ENCODE data around the gene FAM167B.

Gene FAM167B

DNA sequence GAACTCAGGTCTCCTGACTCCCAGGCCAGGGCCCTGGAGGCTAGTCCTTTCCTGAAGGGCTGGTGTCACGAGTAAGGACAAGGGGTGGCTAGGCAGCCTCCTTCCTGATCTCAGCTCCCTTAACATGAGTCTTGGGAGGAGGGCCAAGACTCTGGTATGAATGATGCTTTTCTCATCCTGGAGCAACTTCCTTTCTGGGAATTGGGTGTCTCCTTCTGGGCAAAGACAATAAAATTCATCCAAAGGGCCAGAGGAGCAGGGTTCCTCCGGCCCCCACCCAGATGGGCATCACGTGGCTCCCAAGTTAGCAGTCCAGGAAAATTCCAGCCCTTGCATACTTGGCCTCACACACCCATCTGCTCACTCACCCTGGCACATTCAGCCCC lies at the start of gene FAM167B:
FAM167B (plus strand) TSS at position 335 of the 386 bp plus-strand sequence. CDS start 200 bp downstream, outside the sequence.
- H3K27ac ChIP-seq (ENCODE audit: low read depth, low read length), result peak within 1 kb of the TSS; percentile 100
- H3K79me2 ChIP-seq (ENCODE audit: control insufficient read depth, low read length), result peaks cover 5% of the 10 kb centered on the region
- H3K4me3 ChIP-seq (ENCODE audit: low read length), result peak within 1 kb of the TSS; percentile 46
- peaks cover 70% of the 10 kb centered on the region for H3K4me1 ChIP-seq (ENCODE audit: control insufficient read depth, low read length)
- peaks cover 6% of the 10 kb centered on the region for H3K36me3 ChIP-seq (ENCODE audit: control insufficient read depth, low read length)
- no peaks in the 10 kb centered on the region for H3K9me2 ChIP-seq (replicated peaks; ENCODE audit: control insufficient read depth, low read length)
- H3K9me3 ChIP-seq (ENCODE audit: control insufficient read depth, insufficient read depth, low read length), result no peaks in the 10 kb centered on the region
- no peaks in the 10 kb centered on the region for H3K27me3 ChIP-seq (ENCODE audit: control insufficient read depth, low read length)
- H4K20me1 ChIP-seq (ENCODE audit: control insufficient read depth, insufficient read depth, low read depth, low read length), result no peaks in the 10 kb centered on the region
- no peak for TF ChIP-seq CTCF (IDR thresholded peaks at IDR 0.05; ENCODE audit: low read depth, low read length, poor library complexity, severe bottlenecking)
- TF ChIP-seq EZH2phosphoT487 (IDR thresholded peaks at IDR 0.05; ENCODE audit: borderline replicate concordance, low read length), result no peak
- H3F3A ChIP-seq (ENCODE audit: control insufficient read depth, insufficient read depth), result peaks cover 38% of the 10 kb centered on the region
- peak within 1 kb of the TSS; percentile 89 for H3K4me2 ChIP-seq (ENCODE audit: low read length)

DNA sequence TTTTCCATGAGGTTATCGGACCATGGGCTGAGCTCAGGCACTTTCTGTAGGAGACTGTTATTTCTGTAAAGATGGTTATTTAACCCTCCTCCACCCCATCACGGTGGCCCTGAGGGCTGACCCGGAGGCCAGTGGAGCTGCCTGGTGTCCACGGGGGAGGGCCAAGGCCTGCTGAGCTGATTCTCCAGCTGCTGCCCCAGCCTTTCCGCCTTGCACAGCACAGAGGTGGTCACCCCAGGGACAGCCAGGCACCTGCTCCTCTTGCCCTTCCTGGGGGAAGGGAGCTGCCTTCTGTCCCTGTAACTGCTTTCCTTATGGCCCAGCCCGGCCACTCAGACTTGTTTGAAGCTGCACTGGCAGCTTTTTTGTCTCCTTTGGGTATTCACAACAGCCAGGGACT lies 49.2 kb upstream of the FAM167B start:
- peaks cover 9% of the 10 kb centered on the region; the same call in 1 of the 2 replicates for H3F3A ChIP-seq (ENCODE audit: control insufficient read depth, insufficient read depth)
- peaks cover 36% of the 10 kb centered on the region for H3K4me1 ChIP-seq (ENCODE audit: control insufficient read depth, low read length)

DNA sequence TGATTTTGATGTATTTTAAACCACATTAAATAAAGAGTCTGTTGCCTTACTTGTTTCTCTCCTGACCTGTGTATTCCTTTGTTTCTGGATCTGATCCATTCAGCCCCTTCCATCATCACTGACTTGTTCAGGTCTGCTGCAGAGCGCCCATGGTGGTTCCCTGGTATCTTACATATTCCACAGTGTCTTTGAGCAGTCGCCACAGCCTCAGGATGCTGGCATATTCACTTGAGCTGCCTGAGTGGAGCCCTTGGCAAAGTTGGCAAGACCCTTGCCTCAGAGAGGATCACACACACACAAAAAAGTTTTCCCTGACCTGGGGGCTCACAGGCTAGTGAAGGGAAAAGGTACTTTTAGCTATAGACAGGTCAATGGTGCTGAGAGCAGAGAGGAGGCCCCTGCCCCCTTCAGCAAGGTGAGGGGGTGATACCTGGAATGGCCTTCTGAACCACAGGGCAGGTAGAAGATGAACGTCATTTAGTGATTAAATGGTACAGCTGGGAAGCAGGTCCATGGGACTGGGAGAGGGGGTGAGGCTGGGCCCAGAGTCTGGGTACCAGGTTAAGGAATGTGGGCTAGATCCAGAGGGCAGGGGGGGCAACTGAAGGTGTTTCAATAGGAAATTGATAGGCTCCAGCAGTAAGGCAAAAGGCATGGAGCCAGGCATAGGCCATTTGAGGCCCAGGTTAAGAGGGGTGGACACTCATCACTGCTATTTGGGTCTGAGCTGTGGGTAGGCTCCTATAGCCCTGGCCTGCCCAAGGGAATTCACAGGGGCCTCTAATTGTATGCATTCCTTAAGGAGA lies 48.6 kb upstream of the FAM167B start:
- peaks cover 50% of the 10 kb centered on the region for H3K36me3 ChIP-seq (ENCODE audit: control insufficient read depth, low read length)
- H3K4me1 ChIP-seq (ENCODE audit: control insufficient read depth, low read length), result peaks cover 36% of the 10 kb centered on the region
- H3K9me2 ChIP-seq (replicated peaks; ENCODE audit: control insufficient read depth, low read length), result no peaks in the 10 kb centered on the region
- no peaks in the 10 kb centered on the region for H3K9me3 ChIP-seq (ENCODE audit: control insufficient read depth, insufficient read depth, low read length)
- no peak overlapping the region for H3K4me3 ChIP-seq (ENCODE audit: low read length)
- TF ChIP-seq CTCF (IDR thresholded peaks at IDR 0.05; ENCODE audit: low read depth, low read length, poor library complexity, severe bottlenecking) (no peak), EZH2phosphoT487 (IDR thresholded peaks at IDR 0.05; ENCODE audit: borderline replicate concordance, low read length) (no peak)
- H3K79me2 ChIP-seq (ENCODE audit: control insufficient read depth, low read length), result no peaks in the 10 kb centered on the region
- H4K20me1 ChIP-seq (ENCODE audit: control insufficient read depth, insufficient read depth, low read depth, low read length), result no peaks in the 10 kb centered on the region
- H3F3A ChIP-seq (ENCODE audit: control insufficient read depth, insufficient read depth), result peaks cover 9% of the 10 kb centered on the region; the same call in 1 of the 2 replicates
- no peak overlapping the region for H3K27ac ChIP-seq (ENCODE audit: low read depth, low read length)
- H3K27me3 ChIP-seq (ENCODE audit: control insufficient read depth, low read length), result no peaks in the 10 kb centered on the region
- no peak overlapping the region for H3K4me2 ChIP-seq (ENCODE audit: low read length)

More for the DNA sequence above, 49.2 kb upstream of the FAM167B start:
- no peaks in the 10 kb centered on the region for H3K9me3 ChIP-seq (ENCODE audit: control insufficient read depth, insufficient read depth, low read length)
- no peak overlapping the region for H3K4me3 ChIP-seq (ENCODE audit: low read length)
- peaks cover 56% of the 10 kb centered on the region for H3K36me3 ChIP-seq (ENCODE audit: control insufficient read depth, low read length)
- no peaks in the 10 kb centered on the region for H3K79me2 ChIP-seq (ENCODE audit: control insufficient read depth, low read length)
- H3K27me3 ChIP-seq (ENCODE audit: control insufficient read depth, low read length), result no peaks in the 10 kb centered on the region
- H3K4me2 ChIP-seq (ENCODE audit: low read length), result no peak overlapping the region
- H4K20me1 ChIP-seq (ENCODE audit: control insufficient read depth, insufficient read depth, low read depth, low read length), result no peaks in the 10 kb centered on the region
- H3K27ac ChIP-seq (ENCODE audit: low read depth, low read length), result no peak overlapping the region
- no peaks in the 10 kb centered on the region for H3K9me2 ChIP-seq (replicated peaks; ENCODE audit: control insufficient read depth, low read length)
- no peak for TF ChIP-seq CTCF (IDR thresholded peaks at IDR 0.05; ENCODE audit: low read depth, low read length, poor library complexity, severe bottlenecking)
- no peak for TF ChIP-seq EZH2phosphoT487 (IDR thresholded peaks at IDR 0.05; ENCODE audit: borderline replicate concordance, low read length)

Data from DOHH2 (cell line).